Measurements from ENCODE around the gene ZSWIM3. TPM values are rescaled to one million over a fixed set of nuclear protein-coding genes. Genes with fewer than 3 reads are reported as not detected.

The ZSWIM3 gene
- 1 to 10 TPM; 5.6 to 6.6 TPM for total RNA-seq

GRCh38 chr20:45857114-45857881 lies at the start of gene ZSWIM3, which contains the start of gene ACOT8:
ZSWIM3 (plus strand) TSS chr20:45857614; CDS start chr20:45857826, 212 bp downstream.
ACOT8 (minus strand) TSS chr20:45857392; CDS start chr20:45857315, 77 bp downstream.

GRCh38 chr20:45812157-45813005 lies 45.0 kb upstream of the ZSWIM3 start, which contains the start of gene UBE2C:
UBE2C (plus strand) TSS chr20:45812644; CDS start chr20:45812696, 52 bp downstream.

GRCh38 chr20:45827030-45827652 lies 30.3 kb upstream of the ZSWIM3 start, which contains the start of gene TNNC2:
TNNC2 (minus strand) TSS chr20:45827312; CDS start chr20:45827248, 64 bp downstream.

GRCh38 chr20:45833030-45833882 lies 24.2 kb upstream of the ZSWIM3 start, which contains the start of gene SNX21:
SNX21 (plus strand) TSS chr20:45833799; CDS start chr20:45833920, 121 bp downstream.

DNA sequence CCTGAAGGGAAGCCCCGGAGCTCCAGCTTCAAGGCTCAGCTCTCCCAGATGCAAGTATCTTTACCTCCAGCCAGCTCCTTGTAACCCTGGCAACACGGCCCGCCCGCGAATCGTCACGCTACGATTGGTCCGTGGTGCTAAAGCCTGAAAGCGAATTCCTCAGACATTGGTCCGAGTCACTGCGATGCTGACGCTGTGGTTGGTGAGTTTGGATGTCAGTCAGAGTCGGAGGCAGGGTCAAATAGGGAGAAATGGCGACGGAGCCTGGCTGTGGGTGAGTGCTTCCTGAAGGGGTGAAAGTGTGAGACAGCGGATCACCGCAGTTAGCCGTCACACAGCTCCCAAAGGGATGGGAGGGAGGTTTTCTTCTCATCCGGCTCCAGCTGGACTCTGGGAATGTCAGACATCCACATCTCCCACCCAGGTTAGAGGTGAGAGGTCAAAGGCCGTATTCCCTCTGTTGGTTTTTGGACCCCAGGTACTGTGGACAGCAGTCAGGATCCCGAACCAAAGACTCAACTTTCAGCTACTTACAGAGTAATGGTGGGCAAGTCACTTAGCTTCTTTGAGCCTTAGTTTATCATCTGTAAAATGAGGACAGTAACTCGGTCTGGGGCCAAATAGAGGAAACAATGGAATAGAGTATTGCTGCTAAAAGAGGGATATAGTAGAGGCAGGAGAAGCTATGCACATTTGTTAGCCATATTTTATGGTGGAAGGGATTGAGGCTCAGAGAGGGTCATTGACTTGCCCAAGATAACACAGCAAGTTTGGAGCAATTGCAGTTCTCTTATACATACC lies 23.8 kb downstream of the ZSWIM3 start, which contains the start of gene ZSWIM1:
ZSWIM1 (plus strand) TSS at position 240 of the 801 bp plus-strand sequence. CDS start 1,366 bp downstream, outside the sequence.

GRCh38 chr20:45887346-45887715 lies 29.9 kb downstream of the ZSWIM3 start, which contains the start of gene SPATA25:
SPATA25 (minus strand) TSS chr20:45887622; CDS start chr20:45887590, 32 bp downstream.

GRCh38 chr20:45890985-45891983 lies 33.9 kb downstream of the ZSWIM3 start, which contains the start of the genes CTSA and NEURL2:
CTSA (plus strand) TSS chr20:45891335; CDS start chr20:45891569, 234 bp downstream.
NEURL2 (minus strand) TSS chr20:45891208; CDS start chr20:45890991, 217 bp downstream.

GRCh38 chr20:45911486-45912343 lies 54.3 kb downstream of the ZSWIM3 start, which contains the start of gene PLTP:
PLTP (minus strand) TSS chr20:45912155; CDS start chr20:45911452, 703 bp downstream.

Other genes starting within 250 kb of the ZSWIM3 start
- gene WFDC10A, start 227.9 kb upstream of the ZSWIM3 start, total RNA-seq: not detected
- not detected for gene WFDC9, start 226.3 kb upstream of the ZSWIM3 start, total RNA-seq
- gene WFDC11, start 187.4 kb upstream of the ZSWIM3 start, total RNA-seq: not detected
- gene WFDC13, start 155.6 kb upstream of the ZSWIM3 start, total RNA-seq: not detected
- gene WFDC10B, start 152.6 kb upstream of the ZSWIM3 start, total RNA-seq: not detected
- gene SPINT4, start 135.3 kb upstream of the ZSWIM3 start, total RNA-seq: not detected
- gene WFDC3, start 65.7 kb upstream of the ZSWIM3 start, total RNA-seq: not detected
- 10 to 100 TPM; 27.8 to 28.2 TPM for gene DNTTIP1, start 65.7 kb upstream of the ZSWIM3 start, total RNA-seq
- gene UBE2C, start 45.0 kb upstream of the ZSWIM3 start, total RNA-seq: 100 to 1,000 TPM; 135 to 141 TPM
- not detected for gene TNNC2, start 30.3 kb upstream of the ZSWIM3 start, total RNA-seq
- gene SNX21, start 23.8 kb upstream of the ZSWIM3 start, total RNA-seq: under 1 TPM; 0.55 to 0.70 TPM
- 10 to 100 TPM; 29.6 to 32.8 TPM for gene ACOT8, start 222 bp upstream of the ZSWIM3 start, total RNA-seq
- 1 to 10 TPM; 9.3 to 9.7 TPM for gene ZSWIM1, start 23.6 kb downstream of the ZSWIM3 start, total RNA-seq
- gene SPATA25, start 30.0 kb downstream of the ZSWIM3 start, total RNA-seq: 1 to 10 TPM in 1 of 2 experiments, under 1 TPM in 1; 0.96 to 2.5 TPM
- 1 to 10 TPM; 2.0 to 2.9 TPM for gene NEURL2, start 33.6 kb downstream of the ZSWIM3 start, total RNA-seq
- 10 to 100 TPM; 56.9 to 57.5 TPM for gene CTSA, start 33.7 kb downstream of the ZSWIM3 start, total RNA-seq
- gene PLTP, start 54.5 kb downstream of the ZSWIM3 start, total RNA-seq: under 1 TPM; 0.43 to 0.50 TPM
- 10 to 100 TPM; 46.3 to 46.8 TPM for gene PCIF1, start 77.1 kb downstream of the ZSWIM3 start, total RNA-seq
- 10 to 100 TPM; 34.9 to 35.0 TPM for gene ZNF335, start 114.6 kb downstream of the ZSWIM3 start, total RNA-seq
- gene MMP9, start 151.3 kb downstream of the ZSWIM3 start, total RNA-seq: not detected
- under 1 TPM; 0.17 to 0.88 TPM for gene SLC12A5, start 171.6 kb downstream of the ZSWIM3 start, total RNA-seq
- 10 to 100 TPM; 26.4 to 28.3 TPM for gene NCOA5, start 232.3 kb downstream of the ZSWIM3 start, total RNA-seq